Mammary epithelial cell (primary cell): Measurements from ENCODE around the gene CORO1A.

Source experiments
- CTCF ChIP-seq, 2 donors: IDR thresholded peaks in 1 of 2; conservative IDR thresholded peaks in 1 of 2; 2 replicates each; pipeline ENCODE4 v1.5.1; 2011 to 2012; ENCODE audit warnings: inconsistent platforms in 2 of 2, low read length in 2 of 2, mild to moderate bottlenecking in 2 of 2, control low read depth in 1 of 2, low read depth in 1 of 2; ENCODE audit not compliant: insufficient read depth in 1 of 2; ENCODE audit errors: extremely low read depth in 1 of 2
- EZH2 ChIP-seq: IDR thresholded peaks from 2 replicates; pipeline ENCODE4 v1.6.1; 2012; ENCODE audit warnings: low read length, inconsistent platforms, borderline replicate concordance

- TF ChIP-seq CTCF (conservative IDR thresholded peaks at IDR 0.05 in 1 of 2, IDR thresholded peaks at IDR 0.05 in 1 of 2; ENCODE audit: extremely low read depth in 1 of 2, insufficient read depth in 1 of 2, low read depth in 1 of 2, low read length in 2 of 2) (no peak), EZH2 (no peak)
Observed at GRCh38 chr16:30144017-30144416, 39.4 kb upstream of the CORO1A start.
